ENCODE data around the gene CELSR2.

- no peak for TF ChIP-seq EZH2 (IDR thresholded peaks at IDR 0.05; ENCODE audit: low read depth, unreplicated experiment)
- TF ChIP-seq REST (IDR thresholded peaks at IDR 0.05; ENCODE audit: unreplicated experiment): no peak
- TF ChIP-seq, protein P1, sequence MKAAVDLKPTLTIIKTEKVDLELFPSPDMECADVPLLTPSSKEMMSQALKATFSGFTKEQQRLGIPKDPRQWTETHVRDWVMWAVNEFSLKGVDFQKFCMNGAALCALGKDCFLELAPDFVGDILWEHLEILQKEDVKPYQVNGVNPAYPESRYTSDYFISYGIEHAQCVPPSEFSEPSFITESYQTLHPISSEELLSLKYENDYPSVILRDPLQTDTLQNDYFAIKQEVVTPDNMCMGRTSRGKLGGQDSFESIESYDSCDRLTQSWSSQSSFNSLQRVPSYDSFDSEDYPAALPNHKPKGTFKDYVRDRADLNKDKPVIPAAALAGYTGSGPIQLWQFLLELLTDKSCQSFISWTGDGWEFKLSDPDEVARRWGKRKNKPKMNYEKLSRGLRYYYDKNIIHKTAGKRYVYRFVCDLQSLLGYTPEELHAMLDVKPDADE (IDR thresholded peaks at IDR 0.05): no peak
- no peak for TF ChIP-seq CTCF (conservative IDR thresholded peaks at IDR 0.05; ENCODE audit: low read depth in 2 of 2)
- no peak for TF ChIP-seq POLR2AphosphoS5 (IDR thresholded peaks at IDR 0.05; ENCODE audit: low read depth)
- TF ChIP-seq JUNB (IDR thresholded peaks at IDR 0.05; ENCODE audit: unreplicated experiment): no peak
- no peak for TF ChIP-seq ZNF114 (CRISPR knock-in tag; IDR thresholded peaks at IDR 0.05)
- TF ChIP-seq EZH2phosphoT487 (IDR thresholded peaks at IDR 0.05; ENCODE audit: unreplicated experiment): no peak
- no peak for TF ChIP-seq CREB1 (CRISPR knock-in tag; IDR thresholded peaks at IDR 0.05; ENCODE audit: low read depth)
These were observed 43.7 kb downstream of the CELSR2 start for GRCh38 chr1:109293026-109293425.
